Stimulated activated naive CD8-positive, alpha-beta T cell treated with anti-CD3 and anti-CD28 coated beads, Interleukin-15, Interleukin-2, amounts not matched to agents 100 ng/mL and 50 ng/mL, for 24 hours (primary cell): ENCODE results near the gene ZNRF1.

Source experiments
- H3K27ac Mint-ChIP-seq: one replicate; pipeline ENCODE4 v1.8.0; 2021; ENCODE audit warnings: mild to moderate bottlenecking, mixed read lengths
- H3K27me3 Mint-ChIP-seq: one replicate; pipeline ENCODE4 v1.8.0; 2021; ENCODE audit warnings: mixed read lengths
- H3K36me3 Mint-ChIP-seq: one replicate; pipeline ENCODE4 v1.8.0; 2021; ENCODE audit warnings: low read depth, mixed read lengths
- H3K4me1 Mint-ChIP-seq: one replicate; pipeline ENCODE4 v1.8.0; 2021; ENCODE audit warnings: low read depth, mixed read lengths
- H3K4me3 Mint-ChIP-seq: one replicate; pipeline ENCODE4 v1.8.0; 2021; ENCODE audit warnings: mild to moderate bottlenecking, mixed read lengths
- H3K9me3 Mint-ChIP-seq: one replicate; pipeline ENCODE4 v1.8.0; 2021; ENCODE audit warnings: mixed read lengths

The ZNRF1 gene

DNA sequence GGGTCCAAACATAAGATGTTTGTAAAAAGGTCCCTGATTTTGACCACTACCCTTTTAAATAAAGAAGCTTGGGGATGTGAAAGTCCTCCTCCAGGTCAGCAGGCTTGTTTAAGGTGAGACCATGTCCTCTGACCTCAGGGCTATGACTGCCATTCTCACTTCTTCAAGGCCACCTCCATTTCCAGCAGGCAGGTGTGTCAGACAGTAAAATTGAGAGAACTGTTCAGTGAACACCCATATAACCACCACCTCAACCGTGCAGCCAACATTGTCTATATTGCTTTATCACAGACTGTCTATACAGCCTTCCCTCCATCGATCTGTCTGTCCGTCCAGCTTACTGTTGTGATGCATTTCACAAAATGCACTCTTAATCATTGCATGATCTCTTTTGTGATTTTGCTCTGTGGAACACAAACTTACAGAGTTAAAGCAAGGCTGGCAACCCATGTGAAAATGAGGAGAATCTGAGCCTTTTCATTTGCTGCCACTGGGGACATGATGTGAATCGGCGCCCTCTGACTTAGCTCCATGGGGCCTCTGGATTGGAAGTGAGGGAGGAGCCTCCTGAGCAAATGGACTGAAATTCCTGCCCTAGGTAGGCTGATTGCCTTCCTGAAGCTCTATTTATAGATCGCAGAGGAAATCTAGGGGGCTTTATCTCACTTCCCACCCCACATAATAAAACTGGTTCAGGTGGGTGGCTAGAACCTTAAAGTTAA lies 53.8 kb downstream of the ZNRF1 start:
- Mint-ChIP-seq H3K36me3 (no peaks in the 10 kb centered on the region), H3K27me3 (no peaks in the 10 kb centered on the region), H3K9me3 (no peaks in the 10 kb centered on the region), H3K27ac (no peak overlapping the region), H3K4me3 (no peak overlapping the region), H3K4me1 (peaks cover 5% of the 10 kb centered on the region)

DNA sequence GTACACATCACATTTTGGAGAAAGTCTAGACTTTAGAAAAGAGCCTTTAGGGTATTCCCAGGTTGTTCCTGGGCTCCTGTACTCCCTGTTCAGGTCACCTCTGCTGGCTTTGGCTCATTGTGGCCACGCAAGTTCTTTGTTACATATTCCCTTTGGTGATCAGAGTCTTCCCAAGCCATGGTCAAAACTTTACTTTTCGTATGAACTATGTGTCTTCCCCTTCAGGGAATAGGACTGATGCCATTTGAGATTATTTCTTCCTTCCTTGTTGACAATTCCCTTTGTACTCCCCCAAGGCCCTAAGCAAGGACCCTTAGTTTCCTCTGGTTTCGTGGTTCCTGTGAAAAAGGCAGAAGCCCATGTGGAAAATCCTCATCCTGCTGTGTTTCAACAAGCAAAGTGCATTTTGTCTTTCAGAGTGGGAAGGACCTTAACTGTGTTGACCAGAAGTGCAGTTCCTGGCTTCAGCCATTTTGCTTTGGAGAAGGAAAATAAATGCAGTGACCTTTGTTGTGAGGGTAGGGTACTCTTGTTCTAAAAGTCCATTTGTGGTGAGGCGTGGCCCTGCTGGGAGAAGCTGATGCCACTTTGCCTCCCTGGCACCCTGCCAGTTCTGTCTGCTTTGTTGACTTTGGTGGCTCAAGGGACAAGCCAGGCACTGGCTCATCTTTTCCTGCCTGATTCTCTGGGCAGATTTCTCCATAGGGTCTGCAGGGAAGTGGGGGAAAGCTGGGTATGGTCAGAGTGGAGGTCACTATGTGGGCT lies 55.1 kb downstream of the ZNRF1 start:
- Mint-ChIP-seq H3K4me1 (peaks cover 5% of the 10 kb centered on the region), H3K36me3 (no peaks in the 10 kb centered on the region), H3K4me3 (no peak overlapping the region), H3K9me3 (no peaks in the 10 kb centered on the region), H3K27ac (no peak overlapping the region), H3K27me3 (no peaks in the 10 kb centered on the region)

DNA sequence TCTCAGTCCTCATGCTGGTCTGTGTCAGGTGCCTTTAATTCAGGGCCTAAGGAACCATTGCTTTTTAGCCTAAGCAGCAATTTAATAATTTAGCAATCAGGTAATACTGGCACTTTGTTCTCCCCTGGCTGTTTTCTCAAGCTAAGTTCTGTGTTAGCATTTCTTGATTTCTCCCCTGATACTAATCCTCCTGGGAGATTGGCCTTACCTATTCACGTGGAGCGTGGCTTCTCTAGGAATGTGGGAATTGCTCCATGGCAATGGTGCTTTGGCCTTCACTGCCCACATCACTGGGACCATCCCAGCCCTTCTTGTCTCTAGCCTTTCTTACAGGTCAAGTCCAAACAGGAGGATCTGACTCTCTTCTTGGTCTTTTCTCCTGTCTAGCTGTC lies 55.7 kb downstream of the ZNRF1 start:
- H3K4me1 Mint-ChIP-seq: peaks cover 5% of the 10 kb centered on the region
- H3K27me3 Mint-ChIP-seq: no peaks in the 10 kb centered on the region
- no peak overlapping the region for H3K27ac Mint-ChIP-seq
- H3K9me3 Mint-ChIP-seq: no peaks in the 10 kb centered on the region
- H3K4me3 Mint-ChIP-seq: no peak overlapping the region
- H3K36me3 Mint-ChIP-seq: no peaks in the 10 kb centered on the region

GRCh38 chr16:75058806-75059205 lies 60.0 kb downstream of the ZNRF1 start:
- no peak overlapping the region for H3K4me3 Mint-ChIP-seq
- H3K4me1 Mint-ChIP-seq: peaks cover 15% of the 10 kb centered on the region
- H3K27ac Mint-ChIP-seq: no peak overlapping the region
- no peaks in the 10 kb centered on the region for H3K36me3 Mint-ChIP-seq
- H3K9me3 Mint-ChIP-seq: no peaks in the 10 kb centered on the region
- no peaks in the 10 kb centered on the region for H3K27me3 Mint-ChIP-seq

DNA sequence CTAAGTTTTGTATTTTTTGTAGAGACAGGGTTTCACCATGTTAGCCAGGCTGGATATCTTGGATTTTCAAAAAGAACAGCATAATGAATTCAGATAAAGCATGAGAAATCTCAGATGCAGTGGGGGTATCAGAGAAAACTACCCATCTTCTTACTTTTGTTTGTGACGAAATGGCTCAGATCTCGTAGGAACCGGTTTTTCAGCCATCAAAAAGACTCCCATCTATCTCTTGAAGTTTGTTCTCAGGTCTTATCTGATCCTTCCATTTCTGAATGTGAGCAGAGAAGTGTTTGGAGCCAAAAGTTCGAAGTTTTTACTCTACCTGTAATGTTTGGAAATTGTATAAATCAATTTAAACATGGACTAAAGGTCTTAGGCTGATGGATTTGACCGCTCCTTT lies 60.6 kb downstream of the ZNRF1 start:
- H3K9me3 Mint-ChIP-seq: no peaks in the 10 kb centered on the region
- no peaks in the 10 kb centered on the region for H3K36me3 Mint-ChIP-seq
- H3K27ac Mint-ChIP-seq: no peak overlapping the region
- H3K4me3 Mint-ChIP-seq: no peak overlapping the region
- H3K27me3 Mint-ChIP-seq: no peaks in the 10 kb centered on the region
- H3K4me1 Mint-ChIP-seq: peaks cover 15% of the 10 kb centered on the region

DNA sequence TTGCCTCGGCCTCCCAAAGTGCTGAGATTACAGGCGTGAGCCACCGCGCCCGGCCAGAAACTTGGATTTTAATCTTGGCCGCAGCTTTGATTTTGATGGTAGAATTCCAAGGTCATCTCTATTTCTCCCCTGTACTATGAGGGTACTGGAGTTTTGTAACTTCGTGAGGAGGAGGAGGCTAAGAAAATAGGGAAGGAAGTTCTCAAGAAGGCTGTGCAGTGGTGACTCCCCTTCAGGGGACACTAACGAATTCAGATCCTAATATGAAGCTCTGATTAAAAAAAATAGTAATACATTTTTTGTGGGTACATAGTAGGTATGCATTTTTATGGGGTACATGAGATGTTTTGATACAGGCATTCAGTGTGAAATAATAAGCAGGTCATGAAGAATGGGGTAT lies 61.9 kb downstream of the ZNRF1 start:
- Mint-ChIP-seq H3K27me3 (peaks cover 6% of the 10 kb centered on the region), H3K4me3 (no peak overlapping the region), H3K27ac (no peak overlapping the region), H3K36me3 (no peaks in the 10 kb centered on the region), H3K9me3 (no peaks in the 10 kb centered on the region), H3K4me1 (peaks cover 29% of the 10 kb centered on the region)

GRCh38 chr16:75061669-75062068 lies 62.8 kb downstream of the ZNRF1 start:
- peaks cover 8% of the 10 kb centered on the region for H3K27me3 Mint-ChIP-seq
- no peak overlapping the region for H3K27ac Mint-ChIP-seq
- no peaks in the 10 kb centered on the region for H3K9me3 Mint-ChIP-seq
- H3K4me1 Mint-ChIP-seq: peaks cover 30% of the 10 kb centered on the region
- no peak overlapping the region for H3K4me3 Mint-ChIP-seq
- H3K36me3 Mint-ChIP-seq: no peaks in the 10 kb centered on the region

GRCh38 chr16:75062135-75062975 lies 63.5 kb downstream of the ZNRF1 start:
- H3K27me3 Mint-ChIP-seq: peaks cover 13% of the 10 kb centered on the region
- no peaks in the 10 kb centered on the region for H3K9me3 Mint-ChIP-seq
- H3K4me3 Mint-ChIP-seq: no peak overlapping the region
- H3K27ac Mint-ChIP-seq: no peak overlapping the region
- peaks cover 31% of the 10 kb centered on the region for H3K4me1 Mint-ChIP-seq
- no peaks in the 10 kb centered on the region for H3K36me3 Mint-ChIP-seq

GRCh38 chr16:75062976-75063346 lies 64.1 kb downstream of the ZNRF1 start:
- Mint-ChIP-seq H3K27me3 (peaks cover 16% of the 10 kb centered on the region), H3K4me1 (peaks cover 34% of the 10 kb centered on the region), H3K4me3 (no peak overlapping the region), H3K27ac (no peak overlapping the region), H3K9me3 (no peaks in the 10 kb centered on the region), H3K36me3 (no peaks in the 10 kb centered on the region)

DNA sequence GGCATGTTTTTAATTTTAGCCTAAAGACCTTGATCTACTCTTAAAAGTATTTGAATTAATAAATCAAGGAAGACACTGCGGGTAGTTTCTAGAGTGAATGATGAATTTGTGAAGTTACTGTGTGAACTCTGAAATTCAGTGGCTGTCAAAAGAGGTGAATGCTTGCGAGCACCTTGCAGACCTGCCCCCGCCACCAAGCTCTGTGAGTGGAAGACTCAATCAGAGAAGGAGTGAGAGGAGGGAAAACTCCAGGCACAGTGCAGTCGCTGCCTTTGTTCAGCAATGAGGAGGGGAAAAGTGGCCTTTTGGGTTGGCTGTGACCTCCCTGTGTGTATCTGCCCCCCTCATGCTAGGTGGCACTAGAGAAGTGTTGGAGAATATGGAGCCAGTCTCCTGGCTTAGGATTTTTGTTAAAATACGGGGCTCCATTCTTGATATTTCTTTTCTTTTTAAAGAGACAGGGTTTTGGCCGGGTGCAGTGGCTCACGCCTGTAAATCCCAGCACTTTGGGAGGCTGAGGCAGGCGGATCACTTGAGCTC lies 64.8 kb downstream of the ZNRF1 start:
- peaks cover 34% of the 10 kb centered on the region for H3K4me1 Mint-ChIP-seq
- H3K4me3 Mint-ChIP-seq: no peak overlapping the region
- H3K27me3 Mint-ChIP-seq: peaks cover 16% of the 10 kb centered on the region
- H3K9me3 Mint-ChIP-seq: no peaks in the 10 kb centered on the region
- no peaks in the 10 kb centered on the region for H3K36me3 Mint-ChIP-seq
- H3K27ac Mint-ChIP-seq: no peak overlapping the region

DNA sequence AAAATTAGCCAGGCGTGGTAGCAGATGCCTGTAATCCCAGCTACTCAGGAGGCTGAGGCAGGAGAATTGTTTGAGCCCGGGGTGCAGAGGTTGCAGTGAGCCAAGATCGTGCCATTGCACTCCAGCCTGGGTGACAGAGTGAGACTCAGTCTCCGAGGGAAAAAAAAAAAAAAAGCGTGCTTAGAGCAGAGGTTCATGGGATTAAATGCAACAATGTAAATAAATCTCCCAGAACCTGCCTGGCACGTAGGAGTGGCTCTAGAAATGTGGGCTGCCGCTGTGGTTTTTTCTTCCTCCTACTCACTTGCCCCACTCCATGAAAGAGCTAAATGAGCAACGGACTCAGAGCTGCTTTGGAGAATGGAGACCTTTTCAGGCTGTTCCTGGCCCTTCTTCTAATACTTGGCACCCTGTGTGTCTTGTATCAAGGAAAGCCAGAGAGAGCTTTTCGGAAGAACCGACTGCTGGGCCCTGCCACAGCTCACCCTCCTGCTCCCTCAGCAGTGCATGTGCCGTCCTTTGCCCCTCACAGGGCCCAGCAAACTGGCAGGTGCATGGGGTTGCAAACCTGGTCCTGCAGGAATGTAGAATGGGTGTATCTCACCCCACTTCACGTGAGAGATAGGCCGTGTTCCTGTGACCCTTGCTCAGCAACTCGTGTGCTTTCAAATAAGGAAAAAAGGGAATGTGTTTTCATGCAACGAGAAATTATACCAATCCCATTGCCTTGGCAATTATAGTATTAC lies 65.8 kb downstream of the ZNRF1 start:
- Mint-ChIP-seq H3K27me3 (peaks cover 16% of the 10 kb centered on the region), H3K4me1 (peaks cover 34% of the 10 kb centered on the region), H3K27ac (peak overlapping the region; percentile 67), H3K4me3 (peak overlapping the region; percentile 60), H3K36me3 (no peaks in the 10 kb centered on the region), H3K9me3 (no peaks in the 10 kb centered on the region)

- peak overlapping the region; percentile 60 for H3K4me3 Mint-ChIP-seq
- H3K4me1 Mint-ChIP-seq: peaks cover 34% of the 10 kb centered on the region
- peaks cover 16% of the 10 kb centered on the region for H3K27me3 Mint-ChIP-seq
- H3K27ac Mint-ChIP-seq: peak overlapping the region; percentile 67
- H3K9me3 Mint-ChIP-seq: no peaks in the 10 kb centered on the region
- H3K36me3 Mint-ChIP-seq: no peaks in the 10 kb centered on the region
These were observed 66.3 kb downstream of the ZNRF1 start for GRCh38 chr16:75065149-75065505.

DNA sequence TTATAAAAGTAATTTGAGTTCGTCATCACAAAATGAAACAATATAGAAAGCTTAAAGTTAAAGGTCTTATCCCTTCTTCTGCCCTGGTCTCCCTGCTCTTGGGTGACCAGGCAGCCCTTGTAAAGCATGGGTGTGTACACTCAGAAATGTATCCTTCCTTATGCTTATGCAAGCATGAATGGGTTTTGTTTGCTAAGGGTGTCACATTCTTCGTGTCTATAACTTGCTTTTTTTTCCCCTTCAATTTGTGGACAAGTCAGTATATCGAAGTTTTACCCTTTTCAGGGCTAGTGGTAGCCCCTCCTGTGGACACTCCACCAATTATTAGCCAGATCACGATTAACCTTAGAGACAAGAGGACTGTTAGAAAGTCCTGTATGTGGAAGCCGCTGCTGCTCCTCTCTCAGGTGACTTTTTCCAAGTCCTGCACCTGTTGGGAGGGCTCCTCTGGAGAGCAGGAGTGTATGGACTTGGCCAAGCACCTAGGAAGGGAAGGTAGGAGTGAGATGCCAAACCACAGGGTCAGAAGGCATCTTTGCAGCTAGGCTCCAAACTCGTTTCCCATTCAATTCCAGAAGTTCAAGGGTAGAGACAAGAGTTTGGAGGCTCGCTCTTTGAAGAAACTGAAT lies 66.8 kb downstream of the ZNRF1 start:
- Mint-ChIP-seq H3K4me1 (peaks cover 34% of the 10 kb centered on the region), H3K27ac (no peak overlapping the region), H3K9me3 (no peaks in the 10 kb centered on the region), H3K4me3 (no peak overlapping the region), H3K36me3 (no peaks in the 10 kb centered on the region), H3K27me3 (peaks cover 16% of the 10 kb centered on the region)

- no peaks in the 10 kb centered on the region for H3K36me3 Mint-ChIP-seq
These were observed 68.1 kb downstream of the ZNRF1 start for GRCh38 chr16:75066861-75067447.

More at GRCh38 chr16:75066861-75067447, 68.1 kb downstream of the ZNRF1 start:
- Mint-ChIP-seq H3K9me3 (no peaks in the 10 kb centered on the region), H3K4me3 (no peak overlapping the region), H3K27me3 (peaks cover 16% of the 10 kb centered on the region), H3K27ac (no peak overlapping the region), H3K4me1 (peaks cover 34% of the 10 kb centered on the region)
